Esophagus squamous epithelium (tissue), 4 donors: ENCODE results near the gene CEACAM16.

Experiments
- POLR2A ChIP-seq, 4 donors: fragments of 450-650 bp; IDR thresholded peaks; one replicate each; pipeline ENCODE4 v1.6.1; 2017; ENCODE audit warnings: antibody characterized with exemption in 4 of 4, mild to moderate bottlenecking in 4 of 4, moderate library complexity in 3 of 4
- TF ChIP-seq, protein P1 (sequence below), 6 experiments: fragments of 450-650 bp in 4 of 6; fragments of 200-600 bp in 2 of 6; sonication (generic) in 2 of 6; IDR thresholded peaks; one replicate each; pipeline ENCODE4 v1.5.1; 2016 to 2019; ENCODE audit warnings: antibody characterized with exemption in 6 of 6, mild to moderate bottlenecking in 4 of 6, moderate library complexity in 4 of 6

DNA sequence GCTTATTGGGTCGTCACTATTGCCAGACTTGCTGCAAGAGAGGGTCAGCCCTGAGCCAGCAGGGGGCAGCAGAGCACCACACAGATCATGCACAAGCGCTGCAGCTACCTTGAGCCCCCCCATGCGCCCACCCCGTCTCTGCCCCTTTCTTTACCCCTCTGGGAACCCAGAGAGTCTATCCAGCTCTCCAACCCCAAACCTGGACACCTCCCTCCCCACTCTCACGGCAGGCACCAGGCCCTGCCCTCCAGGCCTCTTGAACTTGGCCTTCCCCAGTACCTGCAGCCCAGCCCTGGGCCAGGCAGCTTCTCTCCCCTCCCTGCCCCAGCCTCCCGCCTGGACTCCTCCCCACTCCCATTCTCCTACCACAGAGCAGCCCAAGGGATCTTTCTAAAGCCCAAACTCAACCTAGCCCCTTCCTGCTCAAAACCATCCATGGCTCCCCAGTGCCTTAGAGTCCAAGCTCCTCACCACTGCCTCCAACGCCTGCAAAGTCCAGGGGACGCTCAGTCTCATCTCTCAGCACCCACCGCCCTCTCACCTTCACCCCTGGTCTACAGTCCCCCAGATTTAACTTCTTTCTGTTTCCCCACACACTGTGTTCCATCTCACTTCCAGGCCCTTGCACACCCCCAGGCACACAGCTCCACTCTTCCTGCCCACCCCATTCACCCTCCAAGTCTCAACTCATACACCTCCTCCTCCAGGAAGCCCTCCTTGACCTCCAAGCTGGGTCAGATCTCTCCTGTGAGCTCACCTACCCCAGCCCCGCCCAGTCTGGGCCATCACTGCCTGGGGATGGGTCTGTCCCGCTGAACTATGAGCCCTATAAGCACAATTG, 9.4 kb upstream of the CEACAM16 start:
- TF ChIP-seq, protein P1, sequence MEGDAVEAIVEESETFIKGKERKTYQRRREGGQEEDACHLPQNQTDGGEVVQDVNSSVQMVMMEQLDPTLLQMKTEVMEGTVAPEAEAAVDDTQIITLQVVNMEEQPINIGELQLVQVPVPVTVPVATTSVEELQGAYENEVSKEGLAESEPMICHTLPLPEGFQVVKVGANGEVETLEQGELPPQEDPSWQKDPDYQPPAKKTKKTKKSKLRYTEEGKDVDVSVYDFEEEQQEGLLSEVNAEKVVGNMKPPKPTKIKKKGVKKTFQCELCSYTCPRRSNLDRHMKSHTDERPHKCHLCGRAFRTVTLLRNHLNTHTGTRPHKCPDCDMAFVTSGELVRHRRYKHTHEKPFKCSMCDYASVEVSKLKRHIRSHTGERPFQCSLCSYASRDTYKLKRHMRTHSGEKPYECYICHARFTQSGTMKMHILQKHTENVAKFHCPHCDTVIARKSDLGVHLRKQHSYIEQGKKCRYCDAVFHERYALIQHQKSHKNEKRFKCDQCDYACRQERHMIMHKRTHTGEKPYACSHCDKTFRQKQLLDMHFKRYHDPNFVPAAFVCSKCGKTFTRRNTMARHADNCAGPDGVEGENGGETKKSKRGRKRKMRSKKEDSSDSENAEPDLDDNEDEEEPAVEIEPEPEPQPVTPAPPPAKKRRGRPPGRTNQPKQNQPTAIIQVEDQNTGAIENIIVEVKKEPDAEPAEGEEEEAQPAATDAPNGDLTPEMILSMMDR (IDR thresholded peaks at IDR 0.05) = peak; percentile 82 to 97 (median 88)
- no peak for TF ChIP-seq POLR2A (IDR thresholded peaks at IDR 0.05)
